HG02798 (cell line): ENCODE data around the gene CCNL2.
A peak's percentile ranks its signal among the peaks of the same experiment; 100 is the strongest.
"Not testable (repeated sequence)": the region's sequence is repeated elsewhere in the genome, so short reads cannot be mapped to it uniquely, and the experiment has no call there.

Experiments used
- ATAC-seq: cut with Tn5 transposase; IDR thresholded peaks from one replicate; pipeline ENCODE4 v1.9.1; 2021; ENCODE audit warnings: mild to moderate bottlenecking; ENCODE audit not compliant: unreplicated experiment, poor library complexity

Gene CCNL2

GRCh38 chr1:1399187-1399871 lies at the start of gene CCNL2:
CCNL2 (minus strand) TSS chr1:1399335; CDS start chr1:1399306, 29 bp downstream.
- peak; percentile 95 for ATAC-seq

- ATAC-seq = not testable (repeated sequence)
Measured at GRCh38 chr1:1446631-1447030, 47.5 kb upstream of the CCNL2 start.

- no peak for ATAC-seq
Measured at GRCh38 chr1:1442069-1442770, 43.1 kb upstream of the CCNL2 start.

- no peak for ATAC-seq
Measured at GRCh38 chr1:1441002-1441888, 42.1 kb upstream of the CCNL2 start.

- no peak for ATAC-seq
Measured at GRCh38 chr1:1440262-1441001, 41.3 kb upstream of the CCNL2 start.

GRCh38 chr1:1439546-1440261 lies 40.6 kb upstream of the CCNL2 start:
- ATAC-seq = no peak

- ATAC-seq = no peak
Measured at GRCh38 chr1:1438531-1439381, 39.6 kb upstream of the CCNL2 start.

- peak; percentile 43 for ATAC-seq
Measured at GRCh38 chr1:1437904-1438376, 38.8 kb upstream of the CCNL2 start.

- no peak for ATAC-seq
Measured at GRCh38 chr1:1437033-1437903, 38.1 kb upstream of the CCNL2 start.

GRCh38 chr1:1436630-1437032 lies 37.5 kb upstream of the CCNL2 start:
- ATAC-seq = no peak

GRCh38 chr1:1435911-1436629 lies 36.9 kb upstream of the CCNL2 start:
- ATAC-seq = no peak

- no peak for ATAC-seq
Measured at GRCh38 chr1:1435106-1435903, 36.2 kb upstream of the CCNL2 start, which contains the start of gene VWA1. VWA1 (plus strand) TSS chr1:1435690; CDS start chr1:1435749, 59 bp downstream.

GRCh38 chr1:1434824-1435105 lies 35.6 kb upstream of the CCNL2 start:
- no peak for ATAC-seq

GRCh38 chr1:1434131-1434823 lies 35.1 kb upstream of the CCNL2 start:
- no peak for ATAC-seq

- no peak for ATAC-seq
Measured at GRCh38 chr1:1433804-1434130, 34.6 kb upstream of the CCNL2 start.
